Stimulated activated CD4-positive, alpha-beta T cell treated with anti-CD3 and anti-CD28 coated beads, Interleukin-4, amount 100 ng/mL, for 4 hours (primary cell): ENCODE data around the gene BANP.
"Not testable (repeated sequence)": the region's sequence is repeated elsewhere in the genome, so short reads cannot be mapped to it uniquely, and the experiment has no call there.

ENCODE experiments used
- DNase-seq, 2 experiments: peaks; one replicate each; pipeline ENCODE4 v3.0.0-alpha.2; 2020

The BANP gene

DNA sequence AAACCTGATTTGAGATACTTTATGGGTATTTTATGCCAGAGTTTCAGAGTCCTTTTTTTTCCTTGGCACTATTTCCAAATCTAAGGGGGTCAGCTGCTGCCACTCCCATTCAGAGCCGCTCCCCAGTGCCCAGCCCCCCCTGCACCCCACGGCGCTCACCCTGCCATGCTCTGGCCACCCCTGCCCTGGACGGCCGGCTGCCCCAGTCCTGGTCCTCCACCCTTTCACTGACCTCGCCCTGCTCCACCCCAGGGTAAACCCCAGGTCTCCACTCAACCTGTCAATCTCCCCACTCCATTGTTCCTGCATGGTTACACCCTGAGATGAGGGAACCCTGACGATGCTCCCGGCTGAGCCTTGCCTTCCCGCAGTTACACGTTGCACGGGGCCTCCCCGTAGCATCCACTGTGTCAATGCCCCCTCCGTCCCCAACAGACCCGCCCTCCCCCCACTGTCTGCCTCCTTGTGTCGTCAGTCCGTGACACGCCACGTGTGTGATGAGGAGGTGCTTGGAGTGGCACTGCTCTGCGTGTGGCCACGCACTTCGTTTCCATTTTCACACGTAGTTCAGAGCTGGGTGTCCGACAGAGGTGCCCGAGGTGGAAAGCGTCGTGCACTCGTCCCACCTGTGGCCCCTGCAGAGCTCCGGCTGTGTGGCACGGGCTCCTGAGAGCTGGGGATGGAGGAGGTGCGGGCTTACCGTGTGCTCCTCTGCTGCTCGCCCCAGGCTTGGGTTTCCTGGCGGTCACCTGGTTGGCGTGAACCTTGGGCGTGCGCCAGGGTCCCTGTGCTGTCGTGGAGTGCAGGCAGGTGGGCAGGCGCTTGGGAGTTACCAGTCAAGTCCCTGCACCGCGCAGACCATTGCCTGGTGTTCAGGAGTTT, 116.5 kb downstream of the BANP start:
- DNase-seq, result no peak

DNA sequence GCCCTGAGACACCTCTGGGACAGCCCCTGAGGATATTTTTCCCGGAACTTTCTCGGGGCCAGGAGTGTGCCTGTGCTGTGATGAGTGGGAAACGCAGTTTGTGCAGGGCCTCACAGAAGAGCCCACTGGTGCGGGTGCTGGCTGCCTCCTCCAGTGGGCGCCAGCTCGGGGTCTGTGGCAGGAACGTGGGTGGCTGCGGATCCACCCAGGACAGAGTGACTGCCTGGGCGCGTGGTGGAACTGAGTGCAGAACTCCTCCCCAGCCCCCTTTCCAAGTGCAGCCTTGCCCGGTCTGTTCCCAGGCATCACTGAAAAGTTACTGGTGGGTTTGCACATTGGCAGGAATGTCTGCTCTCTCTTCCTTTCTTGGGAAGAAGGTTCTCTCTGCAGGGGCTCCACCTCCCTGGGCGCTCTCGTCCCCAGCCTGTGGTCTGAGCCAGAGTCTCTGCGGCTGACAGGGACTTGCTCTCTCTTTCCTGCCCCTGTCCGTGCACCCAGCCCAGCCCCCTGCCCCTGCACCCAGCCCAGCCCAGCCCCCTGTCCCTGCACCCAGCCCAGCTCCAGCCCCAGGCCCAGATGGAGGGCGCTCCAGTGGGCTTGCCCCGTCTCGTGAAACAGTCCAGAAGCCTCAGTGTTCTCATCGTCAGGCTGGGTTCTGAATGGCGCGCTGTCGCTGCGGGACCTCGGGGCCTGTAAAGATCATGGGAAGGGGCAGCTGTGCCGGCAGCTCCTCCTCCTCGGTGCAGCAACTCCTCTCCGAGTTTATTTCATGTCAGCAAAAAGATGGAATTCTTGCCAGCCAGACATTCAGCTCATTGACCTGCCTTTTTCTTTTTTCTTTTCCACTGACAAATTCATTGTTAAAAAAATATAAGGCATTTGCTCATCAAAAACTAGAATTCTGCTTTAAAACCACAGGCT, 117.5 kb downstream of the BANP start:
- DNase-seq, result no peak

DNA sequence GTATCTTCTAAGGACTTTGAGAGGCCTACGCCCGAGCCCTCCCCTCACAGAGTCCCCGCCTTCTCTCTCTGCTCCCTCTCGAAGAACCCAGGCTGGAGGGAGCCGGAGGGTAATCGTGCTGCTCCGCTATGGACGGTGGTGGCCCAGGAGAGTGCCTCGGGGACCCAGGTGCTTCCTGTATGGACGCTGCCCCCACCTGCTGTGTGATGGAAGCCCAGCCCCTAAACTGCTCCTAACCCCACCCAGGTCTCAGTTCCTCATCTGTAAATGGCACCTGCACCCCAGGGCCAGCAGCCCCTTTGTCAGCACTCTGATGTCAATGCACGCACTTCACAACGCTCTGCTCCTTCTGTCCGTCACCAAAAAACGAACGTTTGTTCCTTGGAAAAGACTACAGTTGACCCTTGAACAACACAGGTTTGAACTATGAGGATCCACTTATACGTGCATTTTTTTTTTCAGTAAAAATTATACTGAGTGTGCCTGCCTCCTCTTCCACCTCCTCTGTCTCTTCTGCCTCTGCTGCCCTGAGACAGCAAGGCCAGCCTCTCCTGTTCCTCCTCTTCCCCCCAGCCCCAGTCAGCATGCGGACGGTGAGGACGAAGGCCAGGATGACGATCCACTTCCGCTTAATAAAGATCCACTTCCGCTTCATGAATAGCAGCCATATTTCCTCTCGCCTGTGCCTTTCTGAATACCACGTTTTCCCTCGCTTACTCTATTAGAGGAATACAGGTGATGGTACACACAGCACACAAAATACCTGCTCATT, 118.3 kb downstream of the BANP start:
- no peak for DNase-seq

DNA sequence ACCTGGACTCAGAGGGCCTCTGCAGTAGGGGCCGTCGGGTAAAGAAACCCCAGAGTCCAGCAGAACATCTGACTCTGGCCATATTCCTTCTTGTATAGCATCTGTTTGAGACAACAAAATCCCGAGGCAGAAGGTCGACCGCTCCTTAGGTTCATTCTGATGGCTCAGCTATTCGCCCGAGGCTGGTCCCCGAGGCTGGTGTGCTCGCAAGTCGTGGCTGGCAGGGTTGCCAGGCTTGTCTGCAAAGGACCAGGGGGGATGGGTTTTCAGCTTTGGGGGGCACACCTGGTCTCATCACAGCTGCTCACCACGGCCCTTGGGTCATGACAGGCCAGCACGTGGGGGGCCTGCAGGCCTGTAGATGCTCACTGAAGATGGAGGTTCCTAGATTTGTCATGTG, 119.1 kb downstream of the BANP start:
- no peak for DNase-seq

DNA sequence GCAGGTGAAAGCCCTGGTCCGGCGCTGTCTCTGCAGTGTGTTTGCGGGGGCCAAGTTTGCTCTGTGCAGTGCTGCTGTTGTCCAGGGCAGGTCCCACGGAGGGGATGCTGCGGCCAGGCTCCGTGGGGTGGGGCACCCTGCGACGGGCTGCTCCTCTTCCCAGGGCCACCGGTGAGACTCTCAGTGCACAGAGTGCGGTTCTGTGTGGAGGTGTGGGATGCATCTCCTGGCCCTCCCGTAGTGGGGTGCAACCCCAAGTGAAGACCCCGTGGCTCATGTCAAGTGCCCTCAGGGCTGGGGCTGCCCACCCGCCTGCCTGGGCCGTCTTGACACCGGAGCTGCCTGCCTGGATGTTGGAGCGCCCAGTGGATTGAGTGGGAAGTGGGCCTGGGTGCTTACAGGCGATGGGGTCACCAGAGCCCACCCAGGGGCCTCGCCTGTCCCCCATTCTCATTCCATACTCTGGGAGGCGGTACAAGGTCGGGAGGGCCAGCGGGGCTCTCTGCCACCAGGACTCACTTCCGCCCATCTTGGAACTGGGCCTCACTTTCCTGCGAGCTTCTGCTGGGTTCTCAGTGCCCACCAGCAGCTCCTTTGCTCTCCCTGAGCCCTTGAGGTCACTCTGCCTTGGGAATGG, 119.9 kb downstream of the BANP start:
- no peak for DNase-seq

DNA sequence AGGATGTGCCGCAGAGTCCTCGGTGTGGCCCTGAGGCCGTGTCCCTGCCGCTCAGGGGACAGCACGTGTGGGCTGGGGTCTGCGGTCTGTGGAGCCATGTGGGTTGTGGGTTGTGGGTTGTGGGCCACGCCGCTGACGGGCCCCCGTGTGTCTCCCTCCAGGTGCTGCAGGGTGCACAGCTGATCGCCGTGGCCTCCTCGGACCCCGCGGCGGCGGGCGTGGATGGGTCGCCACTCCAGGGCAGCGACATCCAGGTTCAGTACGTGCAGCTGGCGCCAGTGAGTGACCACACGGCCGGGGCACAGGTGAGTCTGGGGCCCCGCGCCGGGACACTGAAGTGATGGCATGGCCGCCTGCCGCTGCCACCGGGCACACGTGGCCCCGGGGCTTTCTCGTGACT, 120.7 kb downstream of the BANP start:
- DNase-seq, result no peak

DNA sequence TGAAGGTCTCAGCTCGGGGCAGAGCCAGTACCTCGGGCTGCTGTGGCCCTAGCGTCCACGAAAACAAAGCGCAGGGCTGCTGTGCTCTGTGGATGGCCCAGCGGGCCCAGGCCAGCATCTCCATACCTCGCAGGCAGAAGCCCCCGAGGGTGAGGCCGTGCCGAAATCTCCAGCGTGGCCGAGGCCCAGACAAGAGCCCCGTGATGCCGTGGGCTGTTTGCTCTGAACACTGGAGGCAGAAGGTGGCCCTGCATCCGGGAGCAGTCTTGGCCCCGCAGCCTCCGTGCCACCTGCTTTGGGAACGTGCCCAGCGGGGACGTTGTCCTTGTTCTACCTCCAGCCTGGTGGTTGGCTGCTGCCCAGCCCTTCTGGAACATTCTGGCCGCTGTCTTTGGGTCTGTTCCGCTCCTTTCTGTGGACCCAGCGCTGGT, 121.4 kb downstream of the BANP start:
- DNase-seq, result no peak

DNA sequence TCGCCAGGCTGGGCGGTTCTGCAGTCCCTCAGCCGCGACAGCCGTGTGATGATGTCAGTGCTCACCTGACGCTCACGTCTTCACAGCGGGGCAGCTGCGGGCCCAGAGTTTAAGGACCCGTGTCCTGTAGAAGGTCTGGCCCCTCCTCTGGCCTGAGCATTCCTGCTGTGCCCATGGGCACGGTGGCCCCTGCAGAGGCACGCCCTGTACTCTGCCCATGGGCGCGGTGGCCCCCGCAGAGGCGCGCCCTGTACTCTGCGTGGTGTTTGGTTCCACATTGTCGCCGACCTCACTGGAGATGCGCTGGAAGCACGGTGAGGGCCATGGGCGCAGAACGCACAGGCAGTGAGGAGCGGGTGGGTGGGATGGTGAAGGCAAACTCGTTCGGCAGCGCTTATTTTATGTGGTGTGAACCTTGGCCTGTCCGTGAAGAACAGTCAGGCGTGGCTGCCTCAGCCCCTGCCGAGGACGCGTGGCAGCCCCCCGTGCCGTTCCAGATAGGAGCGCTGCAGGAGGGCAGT, 122.0 kb downstream of the BANP start:
- no peak for DNase-seq

DNA sequence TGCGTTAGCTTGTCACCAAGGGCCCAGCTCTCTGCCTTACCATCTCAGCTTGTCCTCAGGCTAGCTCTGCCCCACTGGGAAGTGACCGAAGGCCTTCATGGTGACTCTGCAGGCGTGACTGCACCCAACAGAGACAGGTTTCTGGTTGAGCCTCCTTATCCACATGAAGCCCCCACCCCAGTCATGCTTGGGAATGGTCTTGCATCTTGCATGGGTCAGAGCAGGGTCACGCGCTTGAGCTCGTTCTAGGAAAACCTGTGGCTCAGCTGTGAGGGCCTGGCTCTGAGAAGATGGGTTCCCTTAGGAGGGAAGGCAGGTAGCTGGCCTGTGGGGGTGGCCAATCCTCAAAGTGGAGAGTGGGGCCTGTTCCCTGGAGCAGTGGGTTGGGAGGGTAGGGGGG, 122.8 kb downstream of the BANP start:
- DNase-seq, result no peak

DNA sequence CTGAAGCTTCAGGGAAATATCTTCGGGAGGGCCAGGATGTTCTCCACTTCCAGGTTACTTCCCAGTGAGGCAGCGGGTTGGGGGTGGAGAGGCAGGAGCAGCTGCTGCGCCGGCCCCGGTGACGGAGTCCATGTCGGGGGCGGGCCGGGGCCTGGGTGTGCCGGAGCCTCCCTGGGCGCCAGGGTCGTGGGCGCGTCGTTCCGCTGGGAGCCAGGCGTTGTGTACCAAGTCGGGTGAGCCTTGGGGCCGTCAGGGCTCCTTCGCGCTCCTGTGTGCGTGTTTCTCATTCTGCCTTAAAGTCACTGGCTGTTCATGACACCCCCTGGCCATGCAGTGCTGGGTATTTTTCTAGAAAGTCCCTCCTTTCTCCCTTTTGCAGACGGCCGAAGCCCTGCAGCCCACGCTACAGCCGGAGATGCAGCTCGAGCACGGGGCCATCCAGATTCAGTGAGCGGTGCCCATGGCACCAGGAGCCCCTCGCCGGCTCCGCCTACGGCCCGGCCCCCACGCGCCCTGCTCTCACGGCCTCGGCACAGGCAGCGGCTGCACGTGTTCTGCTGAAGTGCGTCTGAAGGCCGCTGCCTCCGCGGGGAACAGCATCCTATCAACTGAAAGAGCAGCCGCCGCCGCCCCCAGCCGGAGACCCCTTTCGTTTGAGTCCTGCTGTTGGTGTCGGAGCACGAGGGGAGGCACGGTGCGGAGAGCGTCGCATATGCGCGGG, 125.1 kb downstream of the BANP start:
- DNase-seq, result no peak

DNA sequence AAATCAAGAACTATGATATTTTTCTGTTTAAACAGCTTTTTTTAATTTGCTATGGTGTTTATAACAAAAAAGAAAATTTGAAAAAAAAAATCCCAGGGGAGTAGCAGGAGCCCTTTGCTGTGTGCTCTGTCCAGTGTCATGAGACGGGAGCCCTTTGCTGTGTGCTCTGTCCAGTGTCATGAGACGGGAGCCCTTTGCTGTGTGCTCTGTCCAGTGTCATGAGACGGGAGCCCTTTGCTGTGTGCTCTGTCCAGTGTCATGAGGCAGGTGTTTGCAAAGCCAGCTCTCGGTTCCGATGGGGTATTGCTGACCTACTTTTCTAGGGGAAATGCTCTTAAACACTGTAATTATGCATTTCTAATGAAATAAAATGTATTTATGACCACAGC, 125.7 kb downstream of the BANP start:
- not testable (repeated sequence) for DNase-seq

DNA sequence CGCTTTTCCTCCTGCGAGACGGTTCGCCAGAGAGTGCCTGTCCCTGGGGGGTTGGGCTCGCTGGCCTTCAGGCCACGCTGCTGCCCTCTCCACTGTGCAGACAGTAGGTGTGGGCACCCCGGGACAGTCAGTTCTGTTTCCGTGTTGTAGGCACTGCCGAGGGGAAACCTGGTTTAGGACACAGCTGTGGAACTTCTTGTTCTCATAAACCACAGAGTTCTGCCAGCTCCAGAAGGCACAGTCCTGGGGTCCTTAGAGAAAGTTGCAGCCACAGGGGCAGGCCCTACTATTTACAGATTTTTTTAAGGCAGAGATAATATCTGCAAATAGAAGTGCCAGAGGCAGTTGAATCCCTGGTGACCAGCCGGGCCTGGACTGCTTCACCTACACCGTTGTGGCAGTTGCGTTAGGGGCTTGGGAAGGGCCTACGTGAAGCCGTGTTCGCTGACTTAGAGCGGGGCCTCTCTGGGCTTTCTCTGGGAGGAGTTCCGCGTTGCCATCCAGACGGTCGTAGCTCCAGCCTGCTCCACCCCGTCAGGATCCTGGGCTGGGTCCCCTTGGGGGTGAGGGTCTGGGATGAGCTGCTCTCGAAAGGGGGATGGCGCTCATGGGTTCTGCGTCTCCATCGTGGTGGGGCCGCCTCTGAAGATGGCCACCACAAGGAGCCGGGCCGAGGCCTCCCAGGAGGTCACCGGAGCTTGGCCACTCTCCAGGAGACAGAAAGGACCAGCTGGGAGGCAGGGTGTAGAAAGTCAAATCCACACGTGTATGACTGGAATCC, 126.3 kb downstream of the BANP start:
- no peak for DNase-seq

DNA sequence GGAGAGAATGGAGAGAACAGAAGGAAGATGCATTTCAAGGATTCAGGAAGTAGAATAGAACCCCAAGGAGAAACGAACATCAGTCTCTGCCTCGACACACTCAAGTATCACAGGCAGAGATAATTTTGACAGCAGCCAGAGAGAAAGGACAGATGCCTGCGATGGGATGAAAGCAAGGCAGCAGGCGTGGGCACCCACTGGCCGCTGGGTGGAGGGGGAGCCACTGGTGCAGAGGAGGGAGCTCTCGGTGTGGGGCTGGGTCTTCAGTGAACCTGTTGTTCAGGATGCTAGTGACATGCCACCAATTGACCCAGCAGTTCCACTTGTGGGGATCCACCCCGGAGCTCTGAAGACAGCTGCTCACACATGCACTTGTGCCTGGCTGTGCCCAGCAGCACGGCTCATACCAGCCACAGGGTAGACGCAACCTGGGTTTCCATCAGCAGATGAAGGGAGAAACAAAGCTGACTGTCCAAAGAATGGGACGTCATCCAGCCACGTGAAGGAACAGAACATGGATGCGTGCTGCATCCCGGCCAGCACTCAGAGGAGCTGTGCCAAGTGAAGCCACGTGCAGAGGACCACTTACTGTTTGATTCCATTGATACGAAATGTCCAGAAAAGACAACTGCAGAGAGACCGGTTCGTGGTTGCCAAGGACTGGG, 127.0 kb downstream of the BANP start:
- no peak for DNase-seq

DNA sequence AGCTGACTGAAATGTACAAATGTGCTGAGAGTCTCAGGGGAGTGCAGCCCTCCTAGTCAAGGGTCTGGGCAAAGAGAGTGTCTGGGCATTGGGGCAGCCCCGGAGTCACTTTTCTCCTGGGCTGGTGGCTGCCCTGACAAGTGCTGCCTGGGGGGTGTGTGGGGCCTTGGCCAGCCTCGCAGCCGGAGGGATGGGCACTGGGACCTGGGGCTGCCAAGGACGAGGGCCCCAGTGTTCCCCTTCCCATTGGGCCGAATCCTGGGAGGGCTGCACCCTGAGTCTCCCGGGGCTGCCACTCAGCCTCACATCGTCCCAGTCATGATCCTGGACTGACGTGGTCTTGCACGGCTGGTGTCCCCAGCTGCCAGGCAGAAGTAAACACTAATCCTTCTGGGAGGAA, 132.3 kb downstream of the BANP start:
- DNase-seq, result no peak

DNA sequence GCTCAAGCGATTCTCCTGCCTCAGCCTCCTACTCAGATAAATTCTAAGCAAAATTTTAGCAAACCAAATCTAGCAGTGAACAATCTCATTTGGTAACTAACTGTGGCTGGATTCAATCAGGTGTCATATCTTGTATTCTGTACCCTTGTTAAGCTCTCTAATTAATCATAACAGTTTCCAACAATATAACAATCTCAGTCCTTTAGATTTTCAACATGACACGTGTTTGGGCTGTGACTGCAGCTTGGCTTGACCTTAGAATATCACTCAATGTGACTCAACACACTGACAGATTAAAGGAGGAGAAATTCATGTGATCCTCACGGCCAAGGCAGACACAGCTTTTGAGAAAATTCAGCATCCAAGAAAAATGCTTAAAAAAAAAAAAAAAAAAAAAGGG, 133.6 kb downstream of the BANP start:
- no peak for DNase-seq

DNA sequence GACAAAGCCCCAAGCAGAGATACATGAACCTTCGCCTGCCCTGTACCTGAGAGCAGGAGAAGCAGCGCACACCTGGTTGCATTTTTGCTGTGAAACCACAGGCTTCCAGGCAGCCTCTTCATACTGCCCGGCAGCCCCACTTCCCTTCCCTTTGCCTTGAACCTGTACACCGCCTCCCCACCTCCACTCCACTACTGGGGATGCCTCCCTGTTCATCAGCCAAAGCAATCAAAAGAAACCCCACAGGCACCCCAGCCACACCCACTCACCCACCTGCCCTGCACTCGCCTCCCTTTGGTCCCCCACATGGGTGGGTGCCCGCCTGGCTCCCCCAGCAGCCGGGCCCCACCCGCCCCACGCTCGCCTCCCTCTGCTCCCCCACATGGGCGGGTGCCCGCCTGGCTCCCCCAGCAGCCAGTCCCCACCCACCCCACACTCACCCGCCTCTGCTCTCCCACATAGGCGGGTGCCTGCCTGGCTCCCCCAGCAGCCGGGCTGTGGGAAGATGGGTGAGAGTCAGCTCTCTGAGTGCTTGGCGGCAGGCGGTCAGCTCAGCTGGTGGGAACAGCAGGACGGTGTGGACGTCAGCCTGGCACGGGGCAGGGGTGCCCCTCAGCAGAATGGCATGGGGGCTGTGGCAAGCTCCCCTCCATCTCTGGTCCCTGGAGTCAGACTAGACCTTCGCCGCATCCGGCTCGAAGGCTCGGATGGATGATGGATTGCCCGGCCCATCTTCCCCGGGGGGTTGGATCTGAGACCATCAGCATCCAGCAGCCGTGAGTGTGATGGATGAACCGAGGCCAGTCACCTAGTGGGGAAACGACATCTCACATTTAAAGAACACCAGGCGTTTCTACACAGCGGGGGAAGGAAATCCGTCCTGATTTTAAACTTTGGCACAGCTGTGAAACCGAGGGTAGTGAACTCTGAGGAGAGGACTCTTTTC, 135.6 kb downstream of the BANP start:
- no peak for DNase-seq

DNA sequence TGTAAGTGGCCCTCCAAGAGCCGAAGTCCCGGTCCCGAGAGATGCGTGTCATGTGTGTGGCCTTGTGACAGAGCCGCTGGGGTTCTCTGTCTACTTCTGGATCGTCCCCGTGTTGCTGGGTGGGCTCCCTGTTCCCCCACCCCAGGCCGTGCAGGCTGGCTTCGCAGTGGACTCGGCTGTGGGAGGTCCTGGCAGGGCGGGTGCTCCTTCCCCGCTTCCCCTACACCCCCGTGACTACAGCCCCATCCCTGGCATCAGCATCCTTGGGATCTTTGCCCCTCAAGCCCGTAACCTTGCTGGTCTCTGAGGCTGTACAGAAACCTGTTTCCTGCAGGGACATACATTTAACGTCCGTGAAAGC, 136.3 kb downstream of the BANP start:
- DNase-seq, result no peak

DNA sequence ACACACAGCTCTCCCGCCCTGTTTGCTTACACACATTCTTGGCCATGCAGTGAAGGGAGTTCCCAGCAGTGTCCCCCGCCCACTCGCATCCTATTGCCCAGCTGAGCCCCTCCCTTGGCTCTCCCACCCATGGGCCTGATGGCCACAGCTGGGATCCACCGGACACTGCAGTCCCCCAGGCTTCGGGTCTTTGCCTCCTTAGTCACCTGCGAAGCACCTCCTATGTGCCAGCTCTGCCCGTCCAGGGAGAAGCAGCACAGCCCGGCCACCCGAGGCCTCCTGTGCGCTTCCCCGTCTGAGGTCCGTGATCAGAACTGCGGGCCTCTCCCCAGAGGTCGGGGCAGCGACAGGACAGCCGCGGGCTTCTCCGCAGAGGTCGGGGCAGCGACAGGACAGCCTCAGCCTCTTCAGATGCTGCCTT, 136.9 kb downstream of the BANP start:
- DNase-seq, result no peak

DNA sequence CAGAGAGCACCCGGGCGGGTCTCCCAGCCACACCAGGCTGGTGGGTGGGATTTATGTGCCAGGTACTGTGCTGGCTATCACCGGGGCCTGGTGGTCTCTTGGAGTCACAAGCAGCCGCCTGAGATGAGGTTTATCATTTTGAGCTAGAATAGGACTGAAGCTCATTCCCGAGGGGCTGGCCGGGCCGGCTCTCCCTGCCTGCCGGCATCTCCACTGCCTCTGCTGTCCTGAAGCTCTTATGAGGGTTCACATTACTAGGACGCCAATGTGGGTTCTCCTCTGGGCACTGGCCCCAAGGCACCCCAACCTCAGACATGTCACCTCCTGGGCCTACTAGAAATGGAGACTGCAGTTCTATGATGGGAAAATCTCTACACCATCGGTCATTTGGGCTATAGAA, 137.4 kb downstream of the BANP start:
- DNase-seq, result not testable (repeated sequence)
